ENCODE measurements around the gene SMC1B. TPM values are rescaled to one million over a fixed set of nuclear protein-coding genes. Genes with fewer than 3 reads are reported as not detected.

SMC1B gene
- polyA plus RNA-seq, 1 donor: 0.27 TPM

- no peak for DNase-seq
- WGBS (ENCODE audit: insufficient coverage, low lambda C conversion rate): no CpG with 5 or more reads among the region's 18 CpGs
- no peak overlapping the region for H3K4me3 ChIP-seq (ENCODE audit: low read length)
- H3K36me3 ChIP-seq (ENCODE audit: control insufficient read depth, insufficient read depth, low read length): no peaks in the 10 kb centered on the region
- H3K9me3 ChIP-seq (ENCODE audit: control insufficient read depth, low read depth, low read length): peaks cover 4% of the 10 kb centered on the region
- peaks cover 5% of the 10 kb centered on the region for H3K4me1 ChIP-seq (ENCODE audit: control insufficient read depth, insufficient read depth, low read length)
- no peaks in the 10 kb centered on the region for H3K27me3 ChIP-seq (ENCODE audit: control insufficient read depth, insufficient read depth, low read length)
- H3K27ac ChIP-seq (ENCODE audit: low read length): no peak overlapping the region
Observed at GRCh38 chr22:45429981-45430775, 16.8 kb upstream of the SMC1B start.

- Histone ChIP-seq H3K4me3 (ENCODE audit: low read length) (no peak overlapping the region), H3K4me1 (ENCODE audit: control insufficient read depth, insufficient read depth, low read length) (no peaks in the 10 kb centered on the region), H3K9me3 (ENCODE audit: control insufficient read depth, low read depth, low read length) (peaks cover 4% of the 10 kb centered on the region), H3K27me3 (ENCODE audit: control insufficient read depth, insufficient read depth, low read length) (no peaks in the 10 kb centered on the region), H3K36me3 (ENCODE audit: control insufficient read depth, insufficient read depth, low read length) (no peaks in the 10 kb centered on the region), H3K27ac (ENCODE audit: low read length) (no peak overlapping the region)
- no CpG with 5 or more reads among the region's 10 CpGs for WGBS (ENCODE audit: insufficient coverage, low lambda C conversion rate)
- DNase-seq: no peak
Observed at GRCh38 chr22:45429424-45429823, 16.0 kb upstream of the SMC1B start.

- DNase-seq: no peak
- Histone ChIP-seq H3K27ac (ENCODE audit: low read length) (no peak overlapping the region), H3K4me3 (ENCODE audit: low read length) (no peak overlapping the region), H3K27me3 (ENCODE audit: control insufficient read depth, insufficient read depth, low read length) (no peaks in the 10 kb centered on the region), H3K36me3 (ENCODE audit: control insufficient read depth, insufficient read depth, low read length) (no peaks in the 10 kb centered on the region), H3K9me3 (ENCODE audit: control insufficient read depth, low read depth, low read length) (peaks cover 4% of the 10 kb centered on the region), H3K4me1 (ENCODE audit: control insufficient read depth, insufficient read depth, low read length) (no peaks in the 10 kb centered on the region)
- WGBS (ENCODE audit: insufficient coverage, low lambda C conversion rate): no CpG with 5 or more reads among the region's 19 CpGs
Observed at GRCh38 chr22:45428391-45429385, 15.3 kb upstream of the SMC1B start.

GRCh38 chr22:45427114-45427513 is 13.7 kb upstream of the SMC1B start:
- Histone ChIP-seq H3K4me1 (ENCODE audit: control insufficient read depth, insufficient read depth, low read length) (no peaks in the 10 kb centered on the region), H3K27me3 (ENCODE audit: control insufficient read depth, insufficient read depth, low read length) (no peaks in the 10 kb centered on the region), H3K27ac (ENCODE audit: low read length) (no peak overlapping the region), H3K36me3 (ENCODE audit: control insufficient read depth, insufficient read depth, low read length) (no peaks in the 10 kb centered on the region), H3K4me3 (ENCODE audit: low read length) (no peak overlapping the region), H3K9me3 (ENCODE audit: control insufficient read depth, low read depth, low read length) (peaks cover 4% of the 10 kb centered on the region)
- WGBS (ENCODE audit: insufficient coverage, low lambda C conversion rate): no CpG with 5 or more reads among the region's 2 CpGs
- no peak for DNase-seq

GRCh38 chr22:45426387-45426786 is 13.0 kb upstream of the SMC1B start:
- WGBS (ENCODE audit: insufficient coverage, low lambda C conversion rate): no CpG with 5 or more reads among the region's 9 CpGs
- no peak overlapping the region for H3K4me3 ChIP-seq (ENCODE audit: low read length)
- peaks cover 4% of the 10 kb centered on the region for H3K9me3 ChIP-seq (ENCODE audit: control insufficient read depth, low read depth, low read length)
- H3K27ac ChIP-seq (ENCODE audit: low read length): no peak overlapping the region
- no peaks in the 10 kb centered on the region for H3K36me3 ChIP-seq (ENCODE audit: control insufficient read depth, insufficient read depth, low read length)
- H3K4me1 ChIP-seq (ENCODE audit: control insufficient read depth, insufficient read depth, low read length): no peaks in the 10 kb centered on the region
- DNase-seq: no peak
- no peaks in the 10 kb centered on the region for H3K27me3 ChIP-seq (ENCODE audit: control insufficient read depth, insufficient read depth, low read length)

- Histone ChIP-seq H3K9me3 (ENCODE audit: control insufficient read depth, low read depth, low read length) (peaks cover 4% of the 10 kb centered on the region), H3K27ac (ENCODE audit: low read length) (no peak overlapping the region), H3K36me3 (ENCODE audit: control insufficient read depth, insufficient read depth, low read length) (no peaks in the 10 kb centered on the region), H3K4me1 (ENCODE audit: control insufficient read depth, insufficient read depth, low read length) (no peaks in the 10 kb centered on the region), H3K4me3 (ENCODE audit: low read length) (no peak overlapping the region), H3K27me3 (ENCODE audit: control insufficient read depth, insufficient read depth, low read length) (no peaks in the 10 kb centered on the region)
- no CpG with 5 or more reads among the region's 23 CpGs for WGBS (ENCODE audit: insufficient coverage, low lambda C conversion rate)
- no peak for DNase-seq
Observed at GRCh38 chr22:45425531-45426265, 12.3 kb upstream of the SMC1B start.

- Histone ChIP-seq H3K4me3 (ENCODE audit: low read length) (no peak overlapping the region), H3K27ac (ENCODE audit: low read length) (no peak overlapping the region), H3K4me1 (ENCODE audit: control insufficient read depth, insufficient read depth, low read length) (no peaks in the 10 kb centered on the region), H3K9me3 (ENCODE audit: control insufficient read depth, low read depth, low read length) (peaks cover 4% of the 10 kb centered on the region), H3K36me3 (ENCODE audit: control insufficient read depth, insufficient read depth, low read length) (no peaks in the 10 kb centered on the region), H3K27me3 (ENCODE audit: control insufficient read depth, insufficient read depth, low read length) (no peaks in the 10 kb centered on the region)
- 95% methylated on average over 3 of the region's 5 CpGs for WGBS (ENCODE audit: insufficient coverage, low lambda C conversion rate)
- no peak for DNase-seq
Observed at GRCh38 chr22:45425101-45425500, 11.7 kb upstream of the SMC1B start.

GRCh38 chr22:45424241-45424731 is 10.9 kb upstream of the SMC1B start:
- Histone ChIP-seq H3K27ac (ENCODE audit: low read length) (no peak overlapping the region), H3K9me3 (ENCODE audit: control insufficient read depth, low read depth, low read length) (peaks cover 4% of the 10 kb centered on the region), H3K36me3 (ENCODE audit: control insufficient read depth, insufficient read depth, low read length) (no peaks in the 10 kb centered on the region), H3K27me3 (ENCODE audit: control insufficient read depth, insufficient read depth, low read length) (no peaks in the 10 kb centered on the region), H3K4me1 (ENCODE audit: control insufficient read depth, insufficient read depth, low read length) (no peaks in the 10 kb centered on the region), H3K4me3 (ENCODE audit: low read length) (no peak overlapping the region)
- no CpG with 5 or more reads among the region's 14 CpGs for WGBS (ENCODE audit: insufficient coverage, low lambda C conversion rate)
- no peak for DNase-seq

- peaks cover 4% of the 10 kb centered on the region for H3K9me3 ChIP-seq (ENCODE audit: control insufficient read depth, low read depth, low read length)
- H3K4me1 ChIP-seq (ENCODE audit: control insufficient read depth, insufficient read depth, low read length): no peaks in the 10 kb centered on the region
- DNase-seq: no peak
- no peaks in the 10 kb centered on the region for H3K36me3 ChIP-seq (ENCODE audit: control insufficient read depth, insufficient read depth, low read length)
- WGBS (ENCODE audit: insufficient coverage, low lambda C conversion rate): no CpG with 5 or more reads among the region's 4 CpGs
- no peak overlapping the region for H3K4me3 ChIP-seq (ENCODE audit: low read length)
- no peak overlapping the region for H3K27ac ChIP-seq (ENCODE audit: low read length)
- no peaks in the 10 kb centered on the region for H3K27me3 ChIP-seq (ENCODE audit: control insufficient read depth, insufficient read depth, low read length)
Observed at GRCh38 chr22:45423524-45423923, 10.1 kb upstream of the SMC1B start.
